ENCODE results near the gene EFR3B.

- TF ChIP-seq CTCF (IDR thresholded peaks at IDR 0.05) (no peak), POLR2A (IDR thresholded peaks at IDR 0.05) (no peak)
These were observed 32.0 kb downstream of the EFR3B start for GRCh38 chr2:25073914-25074313.
